ENCODE measurements around the gene TNFRSF12A.

Gene TNFRSF12A

GRCh38 chr16:3071655-3072054 is 51.5 kb downstream of the TNFRSF12A start:
- ChIA-PET CTCF (interaction anchor here (1.8 kb wide), 1 partner anchor 13 kb away, joined by 4 read pairs; no protein-coding TSS in a partner anchor), POLR2A (ENCODE audit: low non-redundant PET) (no interaction called here)
- no peak for TF ChIP-seq CTCF (conservative IDR thresholded peaks at IDR 0.05; ENCODE audit: low read depth)
- no peak for DNase-seq (ENCODE audit: low spot score)
- H3K27ac ChIP-seq = no peak overlapping the region

Data from RWPE1 (cell line).